Endothelial cell of umbilical vein (primary cell): ENCODE results near the gene RMDN2.

ENCODE experiments used
- CTCF ChIP-seq, 2 donors: IDR thresholded peaks; 1 replicate in 1 of 2; 2 replicates in 1 of 2; pipeline ENCODE4 v1.5.1; 2011; ENCODE audit warnings: low read length in 2 of 2, mild to moderate bottlenecking in 2 of 2, moderate library complexity in 2 of 2, control low read depth in 1 of 2, inconsistent platforms in 1 of 2, low read depth in 1 of 2; ENCODE audit not compliant: insufficient read depth in 1 of 2; ENCODE audit errors: extremely low read depth in 1 of 2
- MAX ChIP-seq: IDR thresholded peaks from 2 replicates; pipeline ENCODE4 v1.6.1; 2011; ENCODE audit not compliant: insufficient read depth, insufficient read length
- POLR2A ChIP-seq: IDR thresholded peaks from 2 replicates; pipeline ENCODE4 v1.6.1; 2012; ENCODE audit warnings: low read depth, mild to moderate bottlenecking, control low read depth, low read length
- POLR2AphosphoS5 ChIP-seq: IDR thresholded peaks from 2 replicates; pipeline ENCODE4 v1.6.1; 2012; ENCODE audit warnings: low read depth, mild to moderate bottlenecking, control low read depth, low read length, moderate library complexity; ENCODE audit not compliant: insufficient read depth

- TF ChIP-seq POLR2A (no peak), CTCF (IDR thresholded peaks at IDR 0.05; ENCODE audit: extremely low read depth in 1 of 2, insufficient read depth in 1 of 2, low read depth in 1 of 2, low read length in 2 of 2) (no peak), POLR2AphosphoS5 (no peak), MAX (no peak)
These were observed 31.8 kb upstream of the RMDN2 start for GRCh38 chr2:37893327-37893726.
